ENCODE results near the gene TOP2A. TPM values are rescaled to one million over a fixed set of nuclear protein-coding genes. Genes with fewer than 3 reads are reported as not detected.

TOP2A gene
- total and polyA plus RNA-seq, 9 of the 15 experiments (the other 6 are each of a cell fraction or from before 2014, with no cell fraction given): 133 to 347 (median 259) TPM

DNA sequence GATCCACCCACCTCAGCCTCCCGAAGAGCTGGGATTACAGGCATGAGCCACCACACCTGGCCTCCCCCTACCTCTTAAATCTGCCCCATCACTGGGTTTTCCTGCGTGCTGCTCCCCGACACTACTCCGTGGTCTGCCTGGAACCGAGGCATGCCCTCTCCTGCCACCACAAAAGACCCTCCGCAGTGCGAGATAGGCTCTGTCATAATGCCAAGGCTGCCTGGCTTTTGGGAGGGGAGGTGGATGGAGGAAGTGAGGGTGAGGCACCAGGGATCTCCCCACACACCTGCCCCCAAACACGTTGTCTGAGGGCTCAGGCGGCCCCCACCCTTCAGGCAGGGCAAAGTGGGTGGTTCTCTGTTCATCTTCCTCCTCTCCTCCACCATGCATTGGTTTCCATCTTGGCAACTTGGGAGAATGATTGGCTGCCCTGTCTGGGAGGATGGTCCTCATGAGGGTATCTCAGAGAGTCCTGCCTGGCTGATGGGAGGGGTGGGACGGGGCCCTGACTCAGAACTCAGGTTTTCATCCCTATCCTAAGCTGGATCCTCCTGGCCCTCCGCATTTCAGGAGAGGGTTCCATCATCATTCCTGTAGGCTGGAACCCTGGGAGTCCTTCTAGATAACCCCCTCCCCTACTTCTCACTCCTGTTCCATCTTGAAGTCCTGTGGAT is 48.7 kb upstream of the TOP2A start:
- in situ Hi-C loops (cut with MboI): no loop called here
- BruUV-seq (replicated peaks): no TSS peak
- FAIRE-seq: no peak

More for the DNA sequence above, 48.7 kb upstream of the TOP2A start:
- no peaks in the 10 kb centered on the region for H3K9me1 ChIP-seq (ENCODE audit: control insufficient read depth, insufficient read depth, low read length)
- H3K36me3 ChIP-seq (ENCODE audit: control insufficient read depth, insufficient read depth, low read length): no peaks in the 10 kb centered on the region
- intact Hi-C loops (cut with micrococcal nuclease): no loop called here
- H3K9ac ChIP-seq (ENCODE audit: insufficient read depth in 1 of 2, low read depth in 2 of 2, low read length in 2 of 2): no peak overlapping the region
- no peaks in the 10 kb centered on the region for H3K79me2 ChIP-seq (ENCODE audit: control insufficient read depth, insufficient read depth, low read length)
- WGBS (ENCODE audit: insufficient coverage, low coverage, missing lambda C conversion rate): 28% methylated on average over 9 of the region's 11 CpGs
- H3K4me1 ChIP-seq (replicated peaks in 1 of 2; ENCODE audit: control insufficient read depth in 2 of 2, insufficient read depth in 2 of 2, low read length in 2 of 2): peaks cover 5 to 25% of the 10 kb centered on the region in 2 experiments; a peak in 3 of 5 replicates
- no peak overlapping the region for H3K27ac ChIP-seq (ENCODE audit: extremely low read depth, low read depth, low read length)
- H3K4me2 ChIP-seq (ENCODE audit: insufficient read depth, low read length): no peak overlapping the region
- H4K20me1 ChIP-seq (replicated peaks; ENCODE audit: control insufficient read depth, insufficient read depth, low read length): no peaks in the 10 kb centered on the region
- no peaks in the 10 kb centered on the region for H3K9me3 ChIP-seq (replicated peaks; ENCODE audit: control insufficient read depth, insufficient read depth, low read depth, low read length)
- no peak for DNase-seq (ENCODE audit: extremely low read depth in 1 of 4, low spot score in 3 of 4)
- ATAC-seq: no peak
- H2AFZ ChIP-seq (ENCODE audit: low read depth, low read length): no peak overlapping the region
- peaks cover 0 to 7% of the 10 kb centered on the region in 2 experiments; a peak in 1 of 5 replicates for H3K27me3 ChIP-seq (ENCODE audit: control insufficient read depth in 2 of 2, insufficient read depth in 2 of 2, low read length in 2 of 2)
- ChIA-PET POLR2A (interaction anchor here (0.6 kb wide), 1 partner anchor 24 kb away, joined by 3 read pairs; no protein-coding TSS in a partner anchor), CTCF (ENCODE audit: low intra/inter-chr PET ratio) (no interaction called here)
- TF ChIP-seq FUS (optimal IDR thresholded peaks at IDR 0.05; ENCODE audit: low read depth, low read length) (no peak), BHLHE40 (IDR thresholded peaks at IDR 0.05; ENCODE audit: low read length) (no peak), ETV6 (IDR thresholded peaks at IDR 0.05; ENCODE audit: borderline replicate concordance in 1 of 2, low read depth in 2 of 2, low read length in 1 of 2) (no peak), ETV6 (CRISPR knock-in tag; IDR thresholded peaks at IDR 0.05; ENCODE audit: borderline replicate concordance) (no peak), ELF4 (CRISPR knock-in tag; IDR thresholded peaks at IDR 0.05) (no peak), ZNF217 (CRISPR knock-in tag; IDR thresholded peaks at IDR 0.05) (no peak), EP300 (IDR thresholded peaks at IDR 0.05; ENCODE audit: low read length) (no peak), ZNF175 (CRISPR knock-in tag; IDR thresholded peaks at IDR 0.05; ENCODE audit: low read depth) (no peak), ZNF384 (IDR thresholded peaks at IDR 0.05; ENCODE audit: low read depth, low read length) (no peak), ZNF184 (CRISPR knock-in tag; IDR thresholded peaks at IDR 0.05) (no peak), CREBBP (IDR thresholded peaks at IDR 0.05; ENCODE audit: low read depth, low read length) (no peak), KLF1 (tag; IDR thresholded peaks at IDR 0.05) (no peak), YY1 (IDR thresholded peaks at IDR 0.05; ENCODE audit: borderline replicate concordance in 1 of 3, control insufficient read depth in 1 of 3, extremely low read depth in 1 of 3, insufficient read depth in 3 of 3, insufficient read length in 1 of 3, insufficient replicate concordance in 2 of 3, low read depth in 1 of 3, low read length in 2 of 3) (no peak)
- H3K4me3 ChIP-seq: no peak overlapping the region
